Measurements from ENCODE around the gene TMPRSS11D. TPM values are rescaled to one million over a fixed set of nuclear protein-coding genes. Genes with fewer than 3 reads are reported as not detected.

TMPRSS11D gene
- total RNA-seq: not detected
- long read RNA-seq: 0 reads

- ATAC-seq (no peak), DNase-seq (ENCODE audit: missing footprints) (no peak)
- intact Hi-C loops (cut with DNase I): no loop called here
Measured at GRCh38 chr4:67883902-67884301, at the start of gene TMPRSS11D. Gene TMPRSS11D (minus strand): TSS chr4:67884002. CDS start chr4:67883933, 69 bp downstream.

- DNase-seq (ENCODE audit: missing footprints) (no peak), ATAC-seq (no peak)
- intact Hi-C loops (cut with DNase I): no loop called here
Measured at GRCh38 chr4:67933038-67933437, 49.2 kb upstream of the TMPRSS11D start.

GRCh38 chr4:67931256-67931655 lies 47.5 kb upstream of the TMPRSS11D start:
- intact Hi-C loops (cut with DNase I): no loop called here
- DNase-seq (ENCODE audit: missing footprints) (no peak), ATAC-seq (no peak)

- ATAC-seq: no peak
- intact Hi-C loops (cut with DNase I): no loop called here
- no peak for DNase-seq (ENCODE audit: missing footprints)
Measured at GRCh38 chr4:67929426-67929825, 45.6 kb upstream of the TMPRSS11D start.

DNA sequence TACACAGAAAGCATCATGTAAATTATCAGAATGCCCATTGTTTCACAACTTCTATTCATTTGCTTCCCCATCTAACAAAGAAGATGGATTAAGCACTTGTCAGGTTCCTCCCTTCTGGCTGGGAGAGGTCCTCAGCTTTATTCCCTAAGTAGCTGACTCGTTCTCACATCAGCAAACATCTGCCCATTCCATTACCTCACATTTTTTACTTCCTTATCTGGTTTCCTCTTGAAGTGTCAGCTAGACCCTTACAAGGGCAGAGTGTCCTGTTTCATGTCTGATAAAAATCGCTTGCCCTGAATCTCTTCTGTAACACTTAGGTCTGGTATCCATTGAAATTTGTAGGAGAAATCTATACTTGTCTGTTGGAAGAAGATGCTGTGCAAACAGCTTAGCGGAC lies 44.7 kb upstream of the TMPRSS11D start:
- DNase-seq (ENCODE audit: missing footprints) (no peak), ATAC-seq (no peak)
- intact Hi-C loops (cut with DNase I): no loop called here

GRCh38 chr4:67927251-67927650 lies 43.4 kb upstream of the TMPRSS11D start:
- no peak for ATAC-seq
- intact Hi-C loops (cut with DNase I): no loop called here

DNA sequence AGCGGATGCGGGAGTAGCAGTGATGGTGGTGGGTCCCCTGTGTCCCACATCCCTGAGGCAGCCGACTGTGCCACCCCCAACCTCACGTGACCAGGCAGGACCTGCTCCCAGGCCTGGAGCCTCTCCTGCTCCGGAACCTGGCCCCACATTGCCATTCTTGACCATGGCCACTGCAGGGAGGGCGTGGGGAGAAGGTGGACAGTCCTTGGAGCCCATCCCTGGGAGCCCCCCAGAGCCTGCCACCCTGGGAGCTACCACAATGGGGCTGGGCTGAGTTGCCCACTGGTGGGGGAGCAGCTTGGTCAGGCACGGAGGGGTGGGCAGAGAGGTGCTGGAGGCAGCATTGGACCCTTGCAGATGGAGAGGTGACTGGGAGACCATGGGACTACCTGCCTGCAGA lies 42.7 kb upstream of the TMPRSS11D start:
- intact Hi-C loops (cut with DNase I): no loop called here
- no peak for ATAC-seq
- DNase-seq (ENCODE audit: missing footprints): no peak

More at GRCh38 chr4:67927251-67927650, 43.4 kb upstream of the TMPRSS11D start:
- DNase-seq (ENCODE audit: missing footprints): no peak

DNA sequence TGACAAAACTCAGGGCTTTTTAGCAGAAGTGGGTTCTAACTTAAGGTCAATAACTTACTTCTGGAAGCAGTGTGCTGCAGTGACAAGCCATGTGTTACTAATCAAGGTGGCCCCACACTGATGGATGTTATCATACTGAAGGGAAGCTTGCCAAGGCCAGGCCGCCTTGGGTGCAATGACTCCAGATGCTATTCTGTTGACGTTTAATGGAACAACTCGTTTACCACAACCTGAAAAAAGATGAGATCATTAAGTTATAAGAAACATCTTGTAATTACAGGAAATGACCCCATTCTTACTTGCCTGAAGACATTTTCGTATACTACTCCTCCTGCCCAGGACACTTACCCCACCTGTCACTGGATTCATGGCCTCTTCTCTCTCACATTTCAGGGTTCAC lies 38.9 kb upstream of the TMPRSS11D start:
- DNase-seq (ENCODE audit: missing footprints) (no peak), ATAC-seq (no peak)
- intact Hi-C loops (cut with DNase I): no loop called here

DNA sequence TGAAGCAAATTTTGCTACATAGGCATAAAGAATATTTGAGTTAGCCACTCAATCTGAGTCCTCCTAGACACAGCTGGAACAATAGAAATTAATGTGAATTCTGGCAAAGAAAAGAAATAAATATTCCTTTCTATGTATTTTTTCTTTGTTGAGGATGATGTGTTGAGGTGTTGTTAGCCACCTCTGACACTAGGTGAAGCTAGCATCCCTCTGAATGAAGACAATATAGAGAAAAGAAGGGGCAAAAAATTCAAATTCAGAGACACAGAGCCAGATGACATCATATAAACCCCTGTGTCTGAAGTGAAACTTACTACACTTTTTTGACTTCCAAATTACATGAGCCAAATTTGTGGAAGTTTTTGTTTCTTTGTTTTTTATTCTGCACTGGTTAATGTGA lies 34.6 kb upstream of the TMPRSS11D start:
- DNase-seq (ENCODE audit: missing footprints) (no peak), ATAC-seq (no peak)
- intact Hi-C loops (cut with DNase I): no loop called here

DNA sequence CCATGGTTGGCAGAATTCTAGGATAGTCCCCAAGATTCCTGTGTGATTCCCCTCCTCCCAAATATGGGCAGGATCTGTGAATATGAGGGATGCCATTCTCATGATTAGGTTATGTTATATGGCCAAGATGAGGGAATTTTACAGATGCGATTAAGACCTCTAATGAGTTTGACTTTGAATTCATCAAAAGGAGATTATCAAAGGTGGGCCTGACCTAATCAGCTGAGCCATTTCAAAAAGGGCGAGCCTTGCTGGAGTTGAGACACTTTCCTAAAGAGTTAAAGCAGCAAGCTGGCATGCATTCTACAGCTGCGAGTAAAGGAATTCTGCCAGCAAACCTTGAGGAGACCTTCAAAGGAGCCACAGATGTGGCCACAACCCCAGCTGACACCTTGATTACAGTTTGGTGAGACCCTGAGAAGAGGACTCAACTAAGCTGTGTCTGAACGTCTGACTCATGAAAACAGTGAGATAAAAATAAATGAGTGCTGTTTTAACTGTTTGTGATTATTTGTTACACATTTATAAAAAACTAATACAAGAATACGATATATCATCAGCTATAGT lies 31.7 kb upstream of the TMPRSS11D start:
- no peak for DNase-seq (ENCODE audit: missing footprints)
- no peak for ATAC-seq
- intact Hi-C loops (cut with DNase I): no loop called here

GRCh38 chr4:67912080-67912479 lies 28.3 kb upstream of the TMPRSS11D start:
- ATAC-seq (no peak), DNase-seq (ENCODE audit: missing footprints) (no peak)
- intact Hi-C loops (cut with DNase I): no loop called here

- ATAC-seq (no peak), DNase-seq (ENCODE audit: missing footprints) (no peak)
- intact Hi-C loops (cut with DNase I): no loop called here
Measured at GRCh38 chr4:67911638-67912037, 27.8 kb upstream of the TMPRSS11D start.

GRCh38 chr4:67911141-67911540 lies 27.3 kb upstream of the TMPRSS11D start:
- DNase-seq (ENCODE audit: missing footprints) (no peak), ATAC-seq (no peak)
- intact Hi-C loops (cut with DNase I): no loop called here

DNA sequence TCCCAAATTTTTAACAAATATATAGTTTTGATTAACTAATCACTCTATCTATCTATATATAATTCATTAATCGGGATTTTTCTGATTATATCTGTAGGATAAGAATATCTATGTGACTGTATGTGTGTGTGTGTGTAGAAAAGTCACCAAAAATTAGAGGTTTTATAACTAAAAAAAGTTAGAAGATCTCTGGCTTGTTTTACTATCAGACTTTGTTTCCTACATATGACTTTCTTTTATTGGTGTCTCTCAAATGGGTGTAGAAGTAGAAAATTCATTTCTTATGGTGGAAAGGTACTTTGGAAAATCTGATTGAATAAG lies 26.7 kb upstream of the TMPRSS11D start:
- DNase-seq (ENCODE audit: missing footprints) (no peak), ATAC-seq (no peak)
- intact Hi-C loops (cut with DNase I): no loop called here

DNA sequence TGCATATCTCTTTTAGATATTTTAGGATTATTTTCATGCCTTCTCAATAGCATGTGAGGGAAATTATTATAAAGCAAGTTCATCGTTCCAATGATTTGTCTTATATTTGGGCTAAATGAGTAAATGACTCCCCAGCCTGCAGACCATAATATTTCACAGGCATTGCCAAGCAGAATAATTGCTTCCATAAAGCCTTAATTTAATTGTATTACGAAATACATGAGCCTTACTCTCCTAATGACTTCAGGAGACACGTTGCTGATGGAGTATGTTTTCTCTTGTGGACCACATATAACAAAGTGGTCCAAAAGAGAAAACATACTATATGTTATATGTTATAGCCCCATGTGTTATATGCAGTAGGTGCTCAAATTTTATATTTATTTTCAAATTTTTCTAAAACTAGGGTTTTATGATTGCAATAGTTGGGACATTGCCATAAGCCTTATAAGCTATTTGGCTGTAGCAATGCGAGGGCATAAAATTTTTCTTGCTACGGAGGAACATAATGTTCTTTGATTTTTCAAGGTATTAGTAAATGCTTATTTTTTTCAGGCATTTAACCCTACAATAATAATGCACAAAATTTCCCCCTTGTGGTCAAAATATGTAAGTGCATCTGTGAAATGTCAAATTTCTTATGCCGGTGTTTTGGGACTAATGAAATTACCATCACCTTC lies 26.2 kb upstream of the TMPRSS11D start:
- DNase-seq (ENCODE audit: missing footprints) (no peak), ATAC-seq (no peak)
- intact Hi-C loops (cut with DNase I): no loop called here

- DNase-seq (ENCODE audit: missing footprints) (no peak), ATAC-seq (no peak)
- intact Hi-C loops (cut with DNase I): no loop called here
Measured at GRCh38 chr4:67907650-67908049, 23.8 kb upstream of the TMPRSS11D start.

DNA sequence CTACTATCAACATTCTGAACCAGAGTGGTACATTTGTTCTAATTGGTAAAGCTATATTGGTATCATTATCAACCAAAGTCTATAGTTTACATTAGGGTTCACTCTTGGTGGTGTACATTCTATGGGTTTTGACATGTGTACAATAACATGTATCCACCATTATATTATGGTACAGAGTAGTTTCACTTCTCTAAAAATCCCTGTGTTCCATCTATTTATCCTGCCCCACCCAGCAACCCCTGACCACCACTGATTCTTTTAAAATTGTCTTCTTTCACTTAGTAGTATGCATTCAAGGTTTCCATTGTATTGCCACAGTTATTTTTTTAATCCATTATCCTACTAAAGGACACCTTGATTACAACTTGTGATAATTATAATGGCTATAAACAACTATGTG lies 15.3 kb upstream of the TMPRSS11D start:
- ATAC-seq: no peak
- DNase-seq (ENCODE audit: missing footprints): no peak
- intact Hi-C loops (cut with DNase I): no loop called here

GRCh38 chr4:67897686-67898085 lies 13.9 kb upstream of the TMPRSS11D start:
- intact Hi-C loops (cut with DNase I): no loop called here
- DNase-seq (ENCODE audit: missing footprints): no peak
- no peak for ATAC-seq

DNA sequence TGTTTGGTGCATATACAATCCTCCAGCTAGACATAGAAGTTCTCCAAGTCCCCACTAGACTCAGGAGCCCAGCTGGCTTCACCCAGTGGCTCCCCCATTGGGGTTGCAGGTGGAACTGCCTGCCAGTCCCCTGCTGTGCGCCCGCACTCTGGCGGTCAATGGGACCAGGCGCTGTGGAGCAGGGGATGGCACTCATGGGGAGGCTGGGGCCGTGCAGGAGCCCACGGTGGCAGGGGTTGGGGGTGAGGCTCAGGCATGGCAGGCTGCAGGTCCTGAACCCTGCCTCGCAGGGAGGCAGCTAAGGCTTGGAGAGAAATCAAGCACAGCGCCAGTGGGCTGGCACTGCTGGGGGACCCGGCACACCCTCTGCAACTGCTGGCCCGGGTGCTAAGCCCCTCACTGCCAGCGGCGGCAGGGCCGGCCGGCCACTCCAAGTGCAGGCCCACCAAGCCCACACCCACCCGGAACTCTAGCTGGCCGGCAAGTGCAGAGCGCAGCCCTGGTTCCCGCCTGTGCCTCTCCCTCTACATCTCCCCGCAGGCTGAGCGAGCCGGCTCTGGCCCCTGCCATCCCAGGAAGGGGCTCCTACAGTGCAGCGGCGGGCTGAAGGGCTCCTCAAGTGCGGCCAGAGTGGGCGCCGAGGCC lies 12.7 kb upstream of the TMPRSS11D start:
- intact Hi-C loops (cut with DNase I): no loop called here
- ATAC-seq (no peak), DNase-seq (ENCODE audit: missing footprints) (no peak)

GRCh38 chr4:67894659-67895058 lies 10.9 kb upstream of the TMPRSS11D start:
- DNase-seq (ENCODE audit: missing footprints): no peak
- intact Hi-C loops (cut with DNase I): no loop called here
- no peak for ATAC-seq

GRCh38 chr4:67892905-67893304 lies 9.1 kb upstream of the TMPRSS11D start:
- no peak for ATAC-seq
- intact Hi-C loops (cut with DNase I): no loop called here
- DNase-seq (ENCODE audit: missing footprints): no peak

Data from Right ventricle myocardium inferior (tissue), 1 donor.